IMR-90 (cell line): ENCODE data around the gene DACT2. TPM values are rescaled to one million over a fixed set of nuclear protein-coding genes. Genes with fewer than 3 reads are reported as not detected.

Experiments used
- ATAC-seq: fragments of 200-7000 bp; cut with Tn5 transposase; 2 replicates; pipeline ENCODE4 v1.9.1; 2020; ENCODE audit warnings: low read depth, mild to moderate bottlenecking, moderate library complexity
- BruUV-seq: library from RNA; stranded (reverse); fragments of 400-500 nt; replicated peaks from 2 replicates; lab custom pipeline; 2021; lab: Mats Ljungman, UMichigan
- CTCF ChIA-PET: fragments of 300-600 bp; formaldehyde crosslinking; extraction: SDS; loops from one replicate; lab custom pipeline; 2021; ENCODE audit warnings: antibody characterized with exemption; lab: Yijun Ruan, JAX
- POLR2A ChIA-PET: fragments of 300-600 bp; sonication (Branson Sonifier 250); formaldehyde crosslinking; loops from one replicate; lab custom pipeline; 2022; ENCODE audit warnings: antibody characterized with exemption; ENCODE audit not compliant: unreplicated experiment; lab: Charles Lee
- DNase-seq: peaks from one replicate; pipeline ENCODE4 v3.0.0; 2013
- H2AFZ ChIP-seq: replicated peaks from 2 replicates; pipeline ENCODE3; 2013; ENCODE audit warnings: low read length, mild to moderate bottlenecking; ENCODE audit not compliant: poor library complexity
- H2AK5ac ChIP-seq: 2 replicates; pipeline ENCODE4 v1.6.1; 2013; ENCODE audit warnings: low read depth, low read length, inconsistent platforms
- H2AK9ac ChIP-seq: replicated peaks from 2 replicates; pipeline ENCODE3; 2013; ENCODE audit warnings: mild to moderate bottlenecking, low read depth, low read length, moderate library complexity; ENCODE audit not compliant: poor library complexity
- H2BK120ac ChIP-seq: 2 replicates; pipeline ENCODE4 v1.6.1; 2013; ENCODE audit warnings: low read depth, low read length, inconsistent platforms
- H2BK15ac ChIP-seq: 3 replicates; pipeline ENCODE4 v1.6.1; 2013; ENCODE audit warnings: low read depth, low read length, inconsistent platforms
- H2BK20ac ChIP-seq: 2 replicates; pipeline ENCODE4 v1.6.1; 2013; ENCODE audit warnings: low read depth, mild to moderate bottlenecking, inconsistent platforms, low read length, moderate library complexity
- H2BK5ac ChIP-seq: 2 replicates; pipeline ENCODE4 v1.6.1; 2013; ENCODE audit warnings: mild to moderate bottlenecking, low read depth, low read length, inconsistent platforms; ENCODE audit not compliant: poor library complexity, severe bottlenecking
- H3K14ac ChIP-seq: replicated peaks from 2 replicates; pipeline ENCODE4 v1.6.1; 2013; ENCODE audit warnings: low read depth, low read length, inconsistent platforms
- H3K18ac ChIP-seq: 2 replicates; pipeline ENCODE4 v1.6.1; 2013; ENCODE audit warnings: low read depth, low read length, control low read depth
- H3K23ac ChIP-seq: 2 replicates; pipeline ENCODE4 v1.6.1; 2013; ENCODE audit warnings: low read depth, low read length, inconsistent platforms
- H3K27ac ChIP-seq: 2 replicates; pipeline ENCODE4 v1.5.1; 2013; ENCODE audit warnings: mild to moderate bottlenecking, control low read depth, low read length; ENCODE audit not compliant: insufficient read depth
- H3K27me3 ChIP-seq: 2 replicates; pipeline ENCODE4 v1.6.1; 2013; ENCODE audit warnings: low read length; ENCODE audit not compliant: control insufficient read depth, insufficient read depth
- H3K36me3 ChIP-seq: 2 replicates; pipeline ENCODE4 v1.6.1; 2013; ENCODE audit warnings: low read length, mixed read lengths; ENCODE audit not compliant: control insufficient read depth, insufficient read depth
- H3K4ac ChIP-seq: 2 replicates; pipeline ENCODE4 v1.6.1; 2013; ENCODE audit warnings: low read depth, low read length, inconsistent platforms
- H3K4me1 ChIP-seq: 2 replicates; pipeline ENCODE4 v1.6.1; 2013; ENCODE audit warnings: low read length, mixed read lengths; ENCODE audit not compliant: control insufficient read depth, insufficient read depth
- H3K4me2 ChIP-seq: 2 replicates; pipeline ENCODE4 v1.6.1; 2013; ENCODE audit warnings: low read depth, mild to moderate bottlenecking, control low read depth, low read length, moderate library complexity
- H3K4me3 ChIP-seq: 2 replicates; pipeline ENCODE4 v1.5.1; 2013; ENCODE audit warnings: low read depth, mild to moderate bottlenecking, control low read depth, low read length, moderate library complexity; ENCODE audit not compliant: insufficient read depth
- H3K56ac ChIP-seq: 2 replicates; pipeline ENCODE4 v1.6.1; 2013; ENCODE audit warnings: low read length, inconsistent platforms; ENCODE audit not compliant: insufficient read depth; ENCODE audit errors: extremely low read depth
- H3K79me1 ChIP-seq, 2 experiments: 2 replicates each; pipeline ENCODE4 v1.6.1; 2013; ENCODE audit warnings: low read length in 2 of 2, inconsistent platforms in 1 of 2, low read depth in 1 of 2
- H3K9ac ChIP-seq: 2 replicates; pipeline ENCODE4 v1.6.1; 2013; ENCODE audit warnings: low read depth, low read length, control low read depth
- H3K9me1 ChIP-seq: 2 replicates; pipeline ENCODE4 v1.6.1; 2013; ENCODE audit warnings: low read length, inconsistent platforms; ENCODE audit not compliant: insufficient read depth
- H3K9me3 ChIP-seq: 2 replicates; pipeline ENCODE4 v1.6.1; 2013; ENCODE audit warnings: low read length; ENCODE audit not compliant: control insufficient read depth, insufficient read depth
- H4K20me1 ChIP-seq: 2 replicates; pipeline ENCODE4 v1.6.1; 2013; ENCODE audit warnings: low read length, inconsistent platforms; ENCODE audit not compliant: insufficient read depth
- H4K5ac ChIP-seq: 2 replicates; pipeline ENCODE4 v1.6.1; 2013; ENCODE audit warnings: mild to moderate bottlenecking, low read depth, low read length, control low read depth
- H4K8ac ChIP-seq, 2 experiments: 2 replicates each; pipeline ENCODE4 v1.6.1; 2013; ENCODE audit warnings: low read depth in 2 of 2, low read length in 2 of 2, control low read depth in 1 of 2, inconsistent platforms in 1 of 2
- H4K91ac ChIP-seq: 2 replicates; pipeline ENCODE4 v1.6.1; 2013; ENCODE audit warnings: low read depth, low read length, inconsistent platforms; ENCODE audit not compliant: insufficient read depth
- BHLHE40 ChIP-seq: fragments of 150-350 bp; IDR thresholded peaks from 2 replicates; pipeline ENCODE4 v1.6.1; 2016; ENCODE audit warnings: mild to moderate bottlenecking, low read depth, low read length
- CEBPB ChIP-seq: IDR thresholded peaks from 2 replicates; pipeline ENCODE4 v1.6.1; 2012; ENCODE audit warnings: low read depth, low read length, improper control_type of control experiment
- FOS ChIP-seq: fragments of 150-350 bp; IDR thresholded peaks from 2 replicates; pipeline ENCODE4 v1.6.1; 2016; ENCODE audit warnings: low read depth, low read length
- MAFK ChIP-seq: IDR thresholded peaks from 2 replicates; pipeline ENCODE4 v1.6.1; 2012; ENCODE audit warnings: low read depth, low read length, improper control_type of control experiment
- MAZ ChIP-seq: IDR thresholded peaks from 2 replicates; pipeline ENCODE4 v1.6.1; 2012; ENCODE audit warnings: low read depth, mild to moderate bottlenecking, low read length, improper control_type of control experiment, moderate library complexity, borderline replicate concordance
- MXI1 ChIP-seq: IDR thresholded peaks from 2 replicates; pipeline ENCODE4 v1.6.1; 2012; ENCODE audit warnings: low read depth, mild to moderate bottlenecking, low read length, moderate library complexity, borderline replicate concordance
- NFE2L2 ChIP-seq: fragments of 150-350 bp; IDR thresholded peaks from 2 replicates; pipeline ENCODE4 v1.6.1; 2016; ENCODE audit warnings: low read depth, mild to moderate bottlenecking, low read length
- RAD21 ChIP-seq: IDR thresholded peaks from 2 replicates; pipeline ENCODE4 v1.6.1; 2012; ENCODE audit warnings: low read length, improper control_type of control experiment
- RCOR1 ChIP-seq: IDR thresholded peaks from 2 replicates; pipeline ENCODE4 v1.6.1; 2012; ENCODE audit warnings: mild to moderate bottlenecking, low read length, improper control_type of control experiment; ENCODE audit not compliant: insufficient replicate concordance
- RFX5 ChIP-seq: IDR thresholded peaks from 2 replicates; pipeline ENCODE4 v1.8.0; 2012; ENCODE audit warnings: low read depth, mild to moderate bottlenecking, low read length, moderate library complexity
- SMC3 ChIP-seq: fragments of 150-350 bp; IDR thresholded peaks from 2 replicates; pipeline ENCODE4 v1.6.1; 2016; ENCODE audit warnings: low read depth, mild to moderate bottlenecking, antibody characterized with exemption, low read length, moderate library complexity
- WGBS, 2 experiments: methylation state at CpG; one replicate each; pipeline versions ENCODE4 v1.1.5 to v1.1.7; 2013; ENCODE audit warnings: missing lambda C conversion rate in 2 of 2; ENCODE audit not compliant: insufficient read length in 1 of 2; ENCODE audit errors: extremely low coverage in 2 of 2; 5-methylcytosine and 5-hydroxymethylcytosine counted together
- dilution Hi-C: fragments of 300-500 bp; cut with HindIII; formaldehyde crosslinking; loops from one replicate; pipeline ENCODE4 v1.14.3; 2018; ENCODE audit warnings: low sequenced_read_pairs; ENCODE audit not compliant: unreplicated experiment
- in situ Hi-C: fragments of 300-500 bp; cut with MboI; formaldehyde crosslinking; loops from 3 replicates; pipeline ENCODE4 v1.14.3; 2019; ENCODE audit warnings: low sequenced_read_pairs, inconsistent platforms, mixed read lengths
- intact Hi-C: fragments of 100-400 bp; cut with micrococcal nuclease; formaldehyde crosslinking; loops from 2 replicates; pipeline ENCODE4 v1.10.0; 2022
- polyA plus RNA-seq, 3 experiments: library from polyadenylated mRNA; depleted of rRNA; stranded (reverse); fragments of >200 nt; gene quantifications; 2 replicates each; pipeline ENCODE4 v1.2.3, GENCODE V29; 2012; ENCODE audit warnings: low replicate concordance in 1 of 3
- total RNA-seq: library from RNA; depleted of rRNA; stranded (reverse); fragments of >200 nt; gene quantifications from 2 replicates; pipeline ENCODE4 v1.2.3, GENCODE V29; 2012
- TF ChIP-seq, protein P1 (sequence below): fragments of 150-350 bp; IDR thresholded peaks from 2 replicates; pipeline ENCODE4 v1.6.1; 2016; ENCODE audit warnings: low read depth, mild to moderate bottlenecking, low read length, moderate library complexity, borderline replicate concordance
- TF ChIP-seq, protein P2 (sequence below): fragments of 150-350 bp; IDR thresholded peaks from 2 replicates; pipeline ENCODE4 v1.6.1; 2017; ENCODE audit warnings: mild to moderate bottlenecking, antibody characterized with exemption, low read length, low read depth
- TF ChIP-seq, protein P3 (sequence below): conservative IDR thresholded peaks from 2 replicates; pipeline ENCODE4 v1.5.1; 2012; ENCODE audit warnings: mild to moderate bottlenecking, low read depth, low read length, improper control_type of control experiment

DACT2 gene
- total and polyA plus RNA-seq, 2 of the 4 experiments (the other 2 are of a cell fraction): not detected

DNA sequence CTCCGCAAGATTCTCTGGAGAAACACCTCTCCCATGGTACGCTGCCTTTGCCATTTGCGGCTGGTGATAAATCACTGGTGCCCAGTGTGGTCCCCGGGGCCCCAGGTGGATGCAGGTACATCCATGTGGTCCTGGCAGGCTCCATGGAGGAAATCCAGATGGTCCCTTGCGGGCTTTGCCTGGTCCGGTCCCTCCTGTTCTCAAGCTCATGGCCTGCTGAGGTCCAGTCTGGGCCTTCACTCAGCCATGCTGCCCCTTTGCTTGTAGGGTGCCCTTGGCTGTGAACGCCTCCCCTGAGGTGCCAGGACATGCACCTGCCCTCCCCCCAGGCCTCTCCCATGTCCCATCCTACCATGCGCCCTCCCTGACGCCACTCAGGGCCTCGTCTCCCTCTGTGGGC lies 21.2 kb upstream of the DACT2 start:
- Histone ChIP-seq H2AK9ac (no peak overlapping the region), H3K9me3 (peaks cover 42% of the 10 kb centered on the region), H4K20me1 (no peaks in the 10 kb centered on the region), H4K5ac (no peak overlapping the region), H2BK120ac (no peak overlapping the region), H3K79me1 (no peaks in the 10 kb centered on the region), H2BK20ac (no peak overlapping the region), H2BK5ac (no peak overlapping the region), H3K36me3 (no peaks in the 10 kb centered on the region), H3K56ac (no peak overlapping the region), H3K4me2 (no peak overlapping the region), H3K27me3 (no peaks in the 10 kb centered on the region), H2AFZ (no peak overlapping the region), H3K9me1 (no peaks in the 10 kb centered on the region), H3K14ac (no peak overlapping the region), H3K4me3 (no peak overlapping the region), H3K4me1 (no peaks in the 10 kb centered on the region), H3K23ac (no peak overlapping the region), H3K9ac (no peak overlapping the region), H3K4ac (no peak overlapping the region), H2AK5ac (no peak overlapping the region), H3K18ac (no peak overlapping the region), H2BK15ac (no peak overlapping the region), H4K91ac (no peak overlapping the region), H4K8ac (no peak overlapping the region), H3K27ac (no peak overlapping the region)
- ChIA-PET CTCF (no interaction called here), POLR2A (no interaction called here)
- no peak for TF ChIP-seq SMC3
- TF ChIP-seq BHLHE40: no peak
- no peak for TF ChIP-seq RFX5
- TF ChIP-seq RAD21: no peak
- TF ChIP-seq, protein P1, sequence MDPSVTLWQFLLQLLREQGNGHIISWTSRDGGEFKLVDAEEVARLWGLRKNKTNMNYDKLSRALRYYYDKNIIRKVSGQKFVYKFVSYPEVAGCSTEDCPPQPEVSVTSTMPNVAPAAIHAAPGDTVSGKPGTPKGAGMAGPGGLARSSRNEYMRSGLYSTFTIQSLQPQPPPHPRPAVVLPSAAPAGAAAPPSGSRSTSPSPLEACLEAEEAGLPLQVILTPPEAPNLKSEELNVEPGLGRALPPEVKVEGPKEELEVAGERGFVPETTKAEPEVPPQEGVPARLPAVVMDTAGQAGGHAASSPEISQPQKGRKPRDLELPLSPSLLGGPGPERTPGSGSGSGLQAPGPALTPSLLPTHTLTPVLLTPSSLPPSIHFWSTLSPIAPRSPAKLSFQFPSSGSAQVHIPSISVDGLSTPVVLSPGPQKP: no peak
- TF ChIP-seq MAFK: no peak
- TF ChIP-seq, protein P2, sequence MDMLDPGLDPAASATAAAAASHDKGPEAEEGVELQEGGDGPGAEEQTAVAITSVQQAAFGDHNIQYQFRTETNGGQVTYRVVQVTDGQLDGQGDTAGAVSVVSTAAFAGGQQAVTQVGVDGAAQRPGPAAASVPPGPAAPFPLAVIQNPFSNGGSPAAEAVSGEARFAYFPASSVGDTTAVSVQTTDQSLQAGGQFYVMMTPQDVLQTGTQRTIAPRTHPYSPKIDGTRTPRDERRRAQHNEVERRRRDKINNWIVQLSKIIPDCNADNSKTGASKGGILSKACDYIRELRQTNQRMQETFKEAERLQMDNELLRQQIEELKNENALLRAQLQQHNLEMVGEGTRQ: no peak
- TF ChIP-seq RCOR1: no peak
- no peak for TF ChIP-seq MXI1
- TF ChIP-seq MAZ: no peak
- TF ChIP-seq, protein P3, sequence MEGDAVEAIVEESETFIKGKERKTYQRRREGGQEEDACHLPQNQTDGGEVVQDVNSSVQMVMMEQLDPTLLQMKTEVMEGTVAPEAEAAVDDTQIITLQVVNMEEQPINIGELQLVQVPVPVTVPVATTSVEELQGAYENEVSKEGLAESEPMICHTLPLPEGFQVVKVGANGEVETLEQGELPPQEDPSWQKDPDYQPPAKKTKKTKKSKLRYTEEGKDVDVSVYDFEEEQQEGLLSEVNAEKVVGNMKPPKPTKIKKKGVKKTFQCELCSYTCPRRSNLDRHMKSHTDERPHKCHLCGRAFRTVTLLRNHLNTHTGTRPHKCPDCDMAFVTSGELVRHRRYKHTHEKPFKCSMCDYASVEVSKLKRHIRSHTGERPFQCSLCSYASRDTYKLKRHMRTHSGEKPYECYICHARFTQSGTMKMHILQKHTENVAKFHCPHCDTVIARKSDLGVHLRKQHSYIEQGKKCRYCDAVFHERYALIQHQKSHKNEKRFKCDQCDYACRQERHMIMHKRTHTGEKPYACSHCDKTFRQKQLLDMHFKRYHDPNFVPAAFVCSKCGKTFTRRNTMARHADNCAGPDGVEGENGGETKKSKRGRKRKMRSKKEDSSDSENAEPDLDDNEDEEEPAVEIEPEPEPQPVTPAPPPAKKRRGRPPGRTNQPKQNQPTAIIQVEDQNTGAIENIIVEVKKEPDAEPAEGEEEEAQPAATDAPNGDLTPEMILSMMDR: no peak
- no peak for TF ChIP-seq FOS
- TF ChIP-seq CEBPB: no peak
- no peak for TF ChIP-seq NFE2L2
- in situ Hi-C loops (no loop called here), intact Hi-C loops (no loop called here), dilution Hi-C loops (no loop called here)
- BruUV-seq: no TSS peak
- DNase-seq: no peak
- whole genome bisulfite sequencing, 2 experiments: 94% methylated on average over 2 of the region's 10 CpGs; no CpG with 5 or more reads in 1 of the 2 experiments
- ATAC-seq: no peak
